Measurements from ENCODE around the gene HPN. TPM values are rescaled to one million over a fixed set of nuclear protein-coding genes. Genes with fewer than 3 reads are reported as not detected.
A peak's percentile ranks its signal among the peaks of the same experiment; 100 is the strongest.

Gene HPN
- total RNA-seq, 1 experiment from 2014 or later = not detected

GRCh38 chr19:35058370-35058769, 16.8 kb downstream of the HPN start:
- DNase-seq (ENCODE audit: extremely low read depth, low read depth) = no peak

GRCh38 chr19:35059006-35059798, 17.7 kb downstream of the HPN start:
- DNase-seq (ENCODE audit: extremely low read depth, low read depth) = no peak

GRCh38 chr19:35059799-35060091, 18.2 kb downstream of the HPN start:
- DNase-seq (ENCODE audit: extremely low read depth, low read depth) = no peak

- no peak for DNase-seq (ENCODE audit: extremely low read depth, low read depth)
Observed at GRCh38 chr19:35060160-35060855, 18.8 kb downstream of the HPN start.

- no peak for DNase-seq (ENCODE audit: extremely low read depth, low read depth)
Observed at GRCh38 chr19:35061583-35062373, 20.3 kb downstream of the HPN start.

- DNase-seq (ENCODE audit: extremely low read depth, low read depth) = no peak
Observed at GRCh38 chr19:35062942-35063341, 21.4 kb downstream of the HPN start.

GRCh38 chr19:35063940-35064818, 22.7 kb downstream of the HPN start:
- no peak for DNase-seq (ENCODE audit: extremely low read depth, low read depth)

GRCh38 chr19:35065574-35065973, 24.1 kb downstream of the HPN start:
- no peak for DNase-seq (ENCODE audit: extremely low read depth, low read depth)

GRCh38 chr19:35066121-35066520, 24.6 kb downstream of the HPN start:
- DNase-seq (ENCODE audit: extremely low read depth, low read depth) = no peak

GRCh38 chr19:35066691-35067563, 25.4 kb downstream of the HPN start:
- DNase-seq (ENCODE audit: extremely low read depth, low read depth) = peak; percentile 70

- DNase-seq (ENCODE audit: extremely low read depth, low read depth) = no peak
Observed at GRCh38 chr19:35068941-35069634, 27.6 kb downstream of the HPN start.

GRCh38 chr19:35069696-35070095, 28.2 kb downstream of the HPN start:
- no peak for DNase-seq (ENCODE audit: extremely low read depth, low read depth)

- DNase-seq (ENCODE audit: extremely low read depth, low read depth) = no peak
Observed at GRCh38 chr19:35070471-35070870, 28.9 kb downstream of the HPN start.

- DNase-seq (ENCODE audit: extremely low read depth, low read depth) = no peak
Observed at GRCh38 chr19:35073516-35073915, 32.0 kb downstream of the HPN start.

- DNase-seq (ENCODE audit: extremely low read depth, low read depth) = no peak
Observed at GRCh38 chr19:35073941-35074340, 32.4 kb downstream of the HPN start.

GRCh38 chr19:35074426-35075201, 33.1 kb downstream of the HPN start:
- no peak for DNase-seq (ENCODE audit: extremely low read depth, low read depth)

- DNase-seq (ENCODE audit: extremely low read depth, low read depth) = no peak
Observed at GRCh38 chr19:35075202-35076025, 33.9 kb downstream of the HPN start.
